PC-9 (cell line): Measurements from ENCODE around the gene SEC16B. TPM values are rescaled to one million over a fixed set of nuclear protein-coding genes. Genes with fewer than 3 reads are reported as not detected.

Source experiments
- BruUV-seq: library from RNA; stranded (reverse); fragments of 400-500 nt; replicated peaks from 2 replicates; lab custom pipeline; 2021; lab: Mats Ljungman, UMichigan
- CTCF ChIA-PET: fragments of 300-600 bp; sonication (Branson Sonifier 250); formaldehyde crosslinking; loops from one replicate; lab custom pipeline; 2022; ENCODE audit warnings: antibody characterized with exemption; lab: Charles Lee
- POLR2A ChIA-PET: fragments of 300-600 bp; sonication (Branson Sonifier 250); formaldehyde crosslinking; loops from one replicate; lab custom pipeline; 2022; ENCODE audit warnings: antibody characterized with exemption; ENCODE audit not compliant: unreplicated experiment; lab: Charles Lee
- DNase-seq, 2 experiments: peaks; one replicate each; pipeline versions ENCODE4 v3.0.0 to v3.0.0-alpha.2; 2015 to 2022; ENCODE audit warnings: mixed read lengths in 1 of 2
- H2AFZ ChIP-seq: fragments of 200-600 bp; sonication (generic); 2 replicates; pipeline ENCODE4 v1.8.1; 2017; ENCODE audit warnings: antibody characterized with exemption
- H3F3A ChIP-seq: fragments of 200-600 bp; sonication (generic); 2 replicates; pipeline ENCODE4 v1.8.1; 2017; ENCODE audit warnings: antibody characterized with exemption, mild to moderate bottlenecking, low read depth; ENCODE audit not compliant: insufficient read depth
- H3K27ac ChIP-seq: fragments of 200-600 bp; sonication (generic); 2 replicates; pipeline ENCODE4 v1.6.1; 2016; ENCODE audit warnings: mixed run types
- H3K27me3 ChIP-seq: fragments of 200-600 bp; sonication (generic); 2 replicates; pipeline ENCODE4 v1.6.1; 2016; ENCODE audit warnings: low read depth, mixed run types; ENCODE audit not compliant: insufficient read depth
- H3K36me3 ChIP-seq: fragments of 200-600 bp; sonication (generic); 2 replicates; pipeline ENCODE4 v1.6.1; 2016; ENCODE audit warnings: low read depth, mixed run types
- H3K4me1 ChIP-seq: fragments of 200-600 bp; sonication (generic); replicated peaks from 2 replicates; pipeline ENCODE4 v1.6.1; 2016; ENCODE audit warnings: mixed run types; ENCODE audit not compliant: insufficient read depth
- H3K4me2 ChIP-seq: fragments of 200-600 bp; sonication (generic); 2 replicates; pipeline ENCODE4 v1.6.1; 2017; ENCODE audit warnings: mixed run types
- H3K4me3 ChIP-seq: fragments of 200-600 bp; sonication (generic); 2 replicates; pipeline ENCODE4 v1.6.1; 2016; ENCODE audit warnings: mixed run types
- H3K79me2 ChIP-seq: fragments of 200-600 bp; sonication (generic); 2 replicates; pipeline ENCODE4 v1.6.1; 2017; ENCODE audit warnings: low read depth, mixed run types
- H3K9me2 ChIP-seq: fragments of 200-600 bp; sonication (generic); 2 replicates; pipeline ENCODE4 v1.8.1; 2017; ENCODE audit warnings: mild to moderate bottlenecking; ENCODE audit not compliant: insufficient read depth
- H3K9me3 ChIP-seq: fragments of 200-600 bp; sonication (generic); 2 replicates; pipeline ENCODE4 v1.8.1; 2016; ENCODE audit warnings: low read depth; ENCODE audit not compliant: insufficient read depth
- H4K20me1 ChIP-seq: fragments of 200-600 bp; sonication (generic); 2 replicates; pipeline ENCODE4 v1.8.1; 2017; ENCODE audit not compliant: insufficient read depth
- CTCF ChIP-seq: fragments of 200-600 bp; sonication (generic); conservative IDR thresholded peaks from 2 replicates; pipeline ENCODE4 v1.6.1; 2017; ENCODE audit warnings: mixed run types, antibody characterized with exemption, mild to moderate bottlenecking, moderate library complexity
- EZH2 ChIP-seq: fragments of 200-600 bp; sonication (generic); IDR thresholded peaks from 2 replicates; pipeline ENCODE4 v1.8.0; 2017; ENCODE audit warnings: antibody characterized with exemption, low read depth
- intact Hi-C: fragments of 100-400 bp; cut with micrococcal nuclease; formaldehyde crosslinking; loops from one replicate; pipeline ENCODE4 v1.10.0; 2022; ENCODE audit not compliant: unreplicated experiment
- total RNA-seq: library from RNA; stranded (reverse); gene quantifications from 2 replicates; pipeline ENCODE4 v1.2.3, GENCODE V29; 2021

The SEC16B gene
- total RNA-seq, 1 experiment from 2014 or later = 2.0 TPM

DNA sequence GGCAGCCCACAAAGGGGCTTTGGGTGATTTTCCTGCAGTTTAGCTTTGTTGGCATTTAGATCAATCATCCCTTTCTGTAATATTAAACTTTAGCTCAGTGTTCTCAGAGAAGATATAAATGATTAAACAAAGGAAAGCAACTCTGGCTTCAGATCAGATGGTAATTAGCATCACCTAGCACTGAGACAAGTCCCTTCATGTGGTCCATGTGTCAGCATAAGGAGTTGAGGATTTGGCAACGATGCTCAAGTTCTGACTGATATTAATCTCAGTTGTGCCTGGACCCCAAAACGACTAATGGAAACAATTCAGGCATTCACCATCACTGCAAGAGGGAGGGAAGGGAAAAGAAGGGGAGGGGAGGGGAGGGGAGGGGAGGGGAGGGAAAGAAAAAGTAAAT lies 60.4 kb downstream of the SEC16B start:
- Histone ChIP-seq H3F3A (no peaks in the 10 kb centered on the region), H3K79me2 (no peaks in the 10 kb centered on the region), H3K27ac (no peak overlapping the region), H3K9me2 (no peaks in the 10 kb centered on the region), H3K4me3 (no peak overlapping the region), H4K20me1 (no peaks in the 10 kb centered on the region), H3K4me2 (no peak overlapping the region), H3K9me3 (no peaks in the 10 kb centered on the region), H3K27me3 (peaks cover 17% of the 10 kb centered on the region), H3K36me3 (no peaks in the 10 kb centered on the region), H2AFZ (no peak overlapping the region), H3K4me1 (no peaks in the 10 kb centered on the region)
- no TSS peak for BruUV-seq
- ChIA-PET CTCF (no interaction called here), POLR2A (no interaction called here)
- intact Hi-C loops = no loop called here
- DNase-seq = no peak
- TF ChIP-seq CTCF (no peak), EZH2 (no peak)

GRCh38 chr1:177907000-177907399 lies 62.9 kb downstream of the SEC16B start:
- intact Hi-C loops = no loop called here
- Histone ChIP-seq H3K4me1 (no peaks in the 10 kb centered on the region), H3K4me3 (no peak overlapping the region), H3F3A (no peaks in the 10 kb centered on the region), H3K27ac (no peak overlapping the region), H3K9me2 (no peaks in the 10 kb centered on the region), H4K20me1 (no peaks in the 10 kb centered on the region), H3K9me3 (no peaks in the 10 kb centered on the region), H2AFZ (no peak overlapping the region), H3K4me2 (no peak overlapping the region), H3K27me3 (peaks cover 27% of the 10 kb centered on the region), H3K36me3 (no peaks in the 10 kb centered on the region), H3K79me2 (no peaks in the 10 kb centered on the region)
- TF ChIP-seq EZH2 (no peak), CTCF (no peak)
- ChIA-PET CTCF (no interaction called here), POLR2A (no interaction called here)
- no peak for DNase-seq
- BruUV-seq = no TSS peak

- ChIA-PET CTCF (no interaction called here), POLR2A (no interaction called here)
- TF ChIP-seq CTCF (no peak), EZH2 (no peak)
These were observed 64.2 kb downstream of the SEC16B start for GRCh38 chr1:177905686-177906085.

More at GRCh38 chr1:177905686-177906085, 64.2 kb downstream of the SEC16B start:
- H3K9me2 ChIP-seq = no peaks in the 10 kb centered on the region
- no peaks in the 10 kb centered on the region for H4K20me1 ChIP-seq
- H2AFZ ChIP-seq = no peak overlapping the region
- DNase-seq = no peak
- no peaks in the 10 kb centered on the region for H3K36me3 ChIP-seq
- BruUV-seq = no TSS peak
- H3K27ac ChIP-seq = no peak overlapping the region
- intact Hi-C loops = no loop called here
- peaks cover 33% of the 10 kb centered on the region for H3K27me3 ChIP-seq
- no peaks in the 10 kb centered on the region for H3F3A ChIP-seq
- H3K4me1 ChIP-seq = no peaks in the 10 kb centered on the region
- H3K4me3 ChIP-seq = no peak overlapping the region
- no peaks in the 10 kb centered on the region for H3K79me2 ChIP-seq
- H3K9me3 ChIP-seq = no peaks in the 10 kb centered on the region
- H3K4me2 ChIP-seq = no peak overlapping the region
